Mucosa of descending colon (tissue), 3 donors: Measurements from ENCODE around the gene RNF144A. TPM values are rescaled to one million over a fixed set of nuclear protein-coding genes. Genes with fewer than 3 reads are reported as not detected.

Experiments used
- ATAC-seq: fragments of 200-7000 bp; cut with Tn5 transposase; one replicate; pipeline ENCODE4 v1.9.1; 2020; ENCODE audit warnings: mild to moderate bottlenecking, moderate library complexity
- DNase-seq, 3 donors: peaks; one replicate each; pipeline ENCODE4 v3.0.0-alpha.2; 2020
- H3K36me3 ChIP-seq: fragments of 200-600 bp; one replicate; pipeline ENCODE4 v1.8.0; 2021; ENCODE audit warnings: low read depth, mild to moderate bottlenecking
- H3K4me1 ChIP-seq: fragments of 200-600 bp; one replicate; pipeline ENCODE4 v1.8.0; 2021; ENCODE audit warnings: low read depth, mild to moderate bottlenecking
- H3K4me3 ChIP-seq: fragments of 200-600 bp; one replicate; pipeline ENCODE4 v1.8.0; 2021; ENCODE audit warnings: mild to moderate bottlenecking
- H3K9me3 ChIP-seq: fragments of 200-600 bp; one replicate; pipeline ENCODE4 v1.8.0; 2021; ENCODE audit warnings: mild to moderate bottlenecking
- CTCF ChIP-seq: fragments of 200-600 bp; IDR thresholded peaks from one replicate; pipeline ENCODE4 v1.8.0; 2022; ENCODE audit warnings: antibody characterized with exemption, mild to moderate bottlenecking
- intact Hi-C, 2 donors: fragments of 100-400 bp; cut with DNase I in 1 of 2; cut with micrococcal nuclease in 1 of 2; formaldehyde crosslinking; loops; one replicate each; pipeline versions ENCODE4 v1.11.0 to v1.11.1; 2022; cut with DNase I, micrococcal nuclease
- total RNA-seq, 3 donors: library from RNA; stranded (reverse); fragmentation: NEBNext Ultra II Directional in 2 of 3; extraction: Animal tissue kit (Norgen Biotek cat#: 25700) in 2 of 3; gene quantifications; one replicate each; pipeline versions ENCODE4 v1.2.1 to v1.2.4, GENCODE V29; 2021 to 2023
- donor health status: DM: no; HTN: no; CAD: no; lungs with moderate emphysema.
- donor health status: DM: no; HTN: no; CAD: no.
- donor health status: DM: no; HTN: yes; CAD: no.

RNF144A gene
- total RNA-seq, 3 donors from 2014 or later: 14.3 to 18.7 (median 18.3) TPM

- no peak for TF ChIP-seq CTCF
- Histone ChIP-seq H3K36me3 (no peaks in the 10 kb centered on the region), H3K9me3 (peaks cover 5% of the 10 kb centered on the region), H3K4me3 (no peak overlapping the region), H3K4me1 (no peaks in the 10 kb centered on the region)
- DNase-seq (no peak), ATAC-seq (no peak)
- intact Hi-C loops: no loop called here
These were observed 172.1 kb downstream of the RNF144A start for GRCh38 chr2:7089284-7089683.

- intact Hi-C loops: no loop called here
- no peak for ATAC-seq
- TF ChIP-seq CTCF: no peak
- H3K9me3 ChIP-seq: no peaks in the 10 kb centered on the region
- H3K4me3 ChIP-seq: no peak overlapping the region
- H3K36me3 ChIP-seq: no peaks in the 10 kb centered on the region
- no peaks in the 10 kb centered on the region for H3K4me1 ChIP-seq
- DNase-seq: no peak
These were observed 172.8 kb downstream of the RNF144A start for GRCh38 chr2:7089898-7090510.

- ATAC-seq (no peak), DNase-seq (no peak)
- no peak overlapping the region for H3K4me3 ChIP-seq
- intact Hi-C loops: no loop called here
- no peaks in the 10 kb centered on the region for H3K9me3 ChIP-seq
- peaks cover 6% of the 10 kb centered on the region for H3K4me1 ChIP-seq
- no peaks in the 10 kb centered on the region for H3K36me3 ChIP-seq
- no peak for TF ChIP-seq CTCF
These were observed 176.2 kb downstream of the RNF144A start for GRCh38 chr2:7093376-7093775.

Other genes starting within 250 kb of the RNF144A start
- 10 to 100 TPM in 1 of 3 donors, 1 to 10 TPM in 2; 7.2 to 15.8 (median 9.8) TPM for gene CMPK2, start 51.5 kb upstream of the RNF144A start, total RNA-seq
- gene RSAD2, start 39.6 kb upstream of the RNF144A start, total RNA-seq: 10 to 100 TPM in 2 of 3 donors, 1 to 10 TPM in 1; 8.9 to 35.0 (median 12.0) TPM